K562 (cell line): ENCODE data around the gene APOM. TPM values are rescaled to one million over a fixed set of nuclear protein-coding genes. Genes with fewer than 3 reads are reported as not detected.

Experiments
- BACH1 ChIP-seq: fragments of 200-800 bp; sonication (Bioruptor generic); IDR thresholded peaks from 2 replicates; pipeline ENCODE4 v1.6.1; 2016; ENCODE audit warnings: missing genetic modification characterization, missing compliant biosample characterization
- FOS ChIP-seq: IDR thresholded peaks from 3 replicates; pipeline ENCODE4 v1.6.1; 2011; ENCODE audit not compliant: insufficient read length; ENCODE audit errors: extremely low read depth
- GABPB1 ChIP-seq: sonication (generic); formaldehyde crosslinking; IDR thresholded peaks from 2 replicates; pipeline ENCODE4 v1.8.0; 2022; ENCODE audit warnings: mild to moderate bottlenecking, missing genetic modification reagents
- HIVEP1 ChIP-seq: fragments of 250-450 bp; sonication (Bioruptor Pico); IDR thresholded peaks from 2 replicates; pipeline ENCODE4 v1.4.0; 2020; ENCODE audit warnings: mild to moderate bottlenecking
- KAT8 ChIP-seq: fragments of 450-650 bp; IDR thresholded peaks from 2 replicates; pipeline ENCODE4 v1.6.1; 2016; ENCODE audit warnings: low read depth, mild to moderate bottlenecking
- KDM4B ChIP-seq, 2 experiments: fragments of 450-650 bp in 1 of 2; sonication (generic) in 1 of 2; IDR thresholded peaks; 2 replicates each; pipeline ENCODE4 v1.6.1; 2016 to 2017; ENCODE audit warnings: borderline replicate concordance in 2 of 2, antibody characterized with exemption in 1 of 2, low read depth in 1 of 2, mild to moderate bottlenecking in 1 of 2
- PYGO2 ChIP-seq: fragments of 450-650 bp; IDR thresholded peaks from 2 replicates; pipeline ENCODE4 v1.6.1; 2016; ENCODE audit warnings: mild to moderate bottlenecking, missing genetic modification characterization, moderate library complexity, missing compliant biosample characterization
- RBFOX2 ChIP-seq: fragments of 200-400 bp; formaldehyde crosslinking; IDR thresholded peaks from 2 replicates; pipeline ENCODE4 v1.6.1; 2017; ENCODE audit warnings: low read depth, mild to moderate bottlenecking, low read length, moderate library complexity
- ZBTB8A ChIP-seq: fragments of 450-650 bp; IDR thresholded peaks from 2 replicates; pipeline ENCODE4 v1.6.1; 2018; ENCODE audit warnings: mild to moderate bottlenecking, moderate library complexity; ENCODE audit not compliant: partially characterized antibody
- ZNF124 ChIP-seq: sonication (generic); formaldehyde crosslinking; IDR thresholded peaks from 2 replicates; pipeline ENCODE4 v1.8.1; 2022; ENCODE audit warnings: missing genetic modification reagents
- ZNF589 ChIP-seq: fragments of 200-800 bp; sonication (Bioruptor generic); IDR thresholded peaks from 2 replicates; pipeline ENCODE4 v1.6.1; 2016; ENCODE audit warnings: low read depth, missing genetic modification characterization, missing compliant biosample characterization
- polyA plus RNA-seq, 8 experiments: library from polyadenylated mRNA; depleted of rRNA in 4 of 8; stranded (reverse) in 5 of 8; unstranded in 3 of 8; fragments of >200 nt; fragmentation: Nextera tagmentation in 2 of 8; fragmentation: Illumina TruSeq in 1 of 8; extraction: Ambion mirVana in 2 of 8; extraction: Trizol in 1 of 8; gene quantifications; 2 replicates each; pipeline versions ENCODE4 v1.2.1 to v1.2.3, GENCODE V29; 2011 to 2014; ENCODE audit warnings: inconsistent platforms in 1 of 8, missing spikeins in 1 of 8
- total RNA-seq, 7 experiments: library from RNA; depleted of rRNA in 6 of 7; stranded (reverse); fragments of >200 nt in 6 of 7; fragmentation: Illumina TruSeq in 2 of 7; extraction: Trizol in 2 of 7; gene quantifications; 2 replicates each; pipeline versions ENCODE4 v1.2.1 to v1.2.3, GENCODE V29; 2011 to 2021; ENCODE audit warnings: low replicate concordance in 1 of 7
- TF ChIP-seq, protein P1 (sequence below): sonication (generic); formaldehyde crosslinking; IDR thresholded peaks from 2 replicates; pipeline ENCODE4 v1.8.1; 2023; ENCODE audit warnings: missing genetic modification reagents, mild to moderate bottlenecking, borderline replicate concordance
- TF ChIP-seq, protein P2 (sequence below): fragments of 450-650 bp; formaldehyde crosslinking; IDR thresholded peaks from 2 replicates; pipeline ENCODE4 v1.4.0; 2020; ENCODE audit warnings: mild to moderate bottlenecking, moderate library complexity
- TF ChIP-seq, protein P3 (sequence below), 2 experiments: fragments of 200-800 bp in 1 of 2; sonication (Bioruptor generic) in 1 of 2; sonication (generic) in 1 of 2; formaldehyde crosslinking in 1 of 2; IDR thresholded peaks in 1 of 2; conservative IDR thresholded peaks in 1 of 2; 2 replicates each; pipeline versions ENCODE4 v1.5.0 to v1.6.1; 2016 to 2020; ENCODE audit warnings: missing compliant biosample characterization in 1 of 2, missing genetic modification characterization in 1 of 2, missing genetic modification reagents in 1 of 2

APOM gene
- total and polyA plus RNA-seq, 9 of the 15 experiments (the other 6 are each of a cell fraction or from before 2014, with no cell fraction given): 5.7 to 24.3 (median 10.4) TPM

DNA sequence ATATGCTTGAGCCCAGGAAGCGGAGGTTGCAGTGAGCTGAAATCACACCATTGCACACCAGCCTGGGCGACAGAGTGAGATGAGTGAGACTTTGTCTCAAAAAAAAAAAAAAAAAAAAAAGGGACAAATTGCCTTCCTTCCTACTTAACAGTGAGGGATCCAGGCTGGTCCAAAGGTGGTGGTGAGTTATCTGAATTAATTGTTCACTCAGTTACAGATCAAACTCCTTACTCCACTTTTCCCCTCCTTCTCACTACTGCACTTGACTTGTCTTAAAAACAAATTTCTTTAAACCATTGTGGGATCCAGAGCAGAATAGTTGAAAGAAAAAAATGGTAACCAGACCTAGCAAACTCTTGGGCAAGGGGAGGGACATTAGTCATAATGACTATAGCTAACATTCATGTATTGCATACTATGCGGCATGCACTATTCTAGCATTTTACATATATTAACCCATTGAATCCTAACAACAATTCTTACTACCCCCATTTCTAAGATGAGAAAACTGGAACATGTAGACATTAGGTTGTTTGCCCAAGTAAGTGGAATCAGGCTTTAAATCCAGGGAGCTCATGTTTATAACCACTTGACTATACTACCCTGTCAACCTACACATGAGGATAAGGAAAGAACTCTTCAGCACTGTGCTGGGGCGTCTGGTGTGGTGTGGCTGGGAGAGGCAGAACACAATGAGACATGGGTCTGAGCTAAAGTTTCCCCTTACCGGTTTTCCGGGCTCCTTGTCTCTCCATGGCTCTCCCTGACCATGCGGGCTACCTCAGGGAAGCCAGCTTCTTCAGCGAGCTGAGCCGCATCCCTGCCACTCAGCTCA, 7.6 kb downstream of the APOM start (continued):
- TF ChIP-seq, protein P1, sequence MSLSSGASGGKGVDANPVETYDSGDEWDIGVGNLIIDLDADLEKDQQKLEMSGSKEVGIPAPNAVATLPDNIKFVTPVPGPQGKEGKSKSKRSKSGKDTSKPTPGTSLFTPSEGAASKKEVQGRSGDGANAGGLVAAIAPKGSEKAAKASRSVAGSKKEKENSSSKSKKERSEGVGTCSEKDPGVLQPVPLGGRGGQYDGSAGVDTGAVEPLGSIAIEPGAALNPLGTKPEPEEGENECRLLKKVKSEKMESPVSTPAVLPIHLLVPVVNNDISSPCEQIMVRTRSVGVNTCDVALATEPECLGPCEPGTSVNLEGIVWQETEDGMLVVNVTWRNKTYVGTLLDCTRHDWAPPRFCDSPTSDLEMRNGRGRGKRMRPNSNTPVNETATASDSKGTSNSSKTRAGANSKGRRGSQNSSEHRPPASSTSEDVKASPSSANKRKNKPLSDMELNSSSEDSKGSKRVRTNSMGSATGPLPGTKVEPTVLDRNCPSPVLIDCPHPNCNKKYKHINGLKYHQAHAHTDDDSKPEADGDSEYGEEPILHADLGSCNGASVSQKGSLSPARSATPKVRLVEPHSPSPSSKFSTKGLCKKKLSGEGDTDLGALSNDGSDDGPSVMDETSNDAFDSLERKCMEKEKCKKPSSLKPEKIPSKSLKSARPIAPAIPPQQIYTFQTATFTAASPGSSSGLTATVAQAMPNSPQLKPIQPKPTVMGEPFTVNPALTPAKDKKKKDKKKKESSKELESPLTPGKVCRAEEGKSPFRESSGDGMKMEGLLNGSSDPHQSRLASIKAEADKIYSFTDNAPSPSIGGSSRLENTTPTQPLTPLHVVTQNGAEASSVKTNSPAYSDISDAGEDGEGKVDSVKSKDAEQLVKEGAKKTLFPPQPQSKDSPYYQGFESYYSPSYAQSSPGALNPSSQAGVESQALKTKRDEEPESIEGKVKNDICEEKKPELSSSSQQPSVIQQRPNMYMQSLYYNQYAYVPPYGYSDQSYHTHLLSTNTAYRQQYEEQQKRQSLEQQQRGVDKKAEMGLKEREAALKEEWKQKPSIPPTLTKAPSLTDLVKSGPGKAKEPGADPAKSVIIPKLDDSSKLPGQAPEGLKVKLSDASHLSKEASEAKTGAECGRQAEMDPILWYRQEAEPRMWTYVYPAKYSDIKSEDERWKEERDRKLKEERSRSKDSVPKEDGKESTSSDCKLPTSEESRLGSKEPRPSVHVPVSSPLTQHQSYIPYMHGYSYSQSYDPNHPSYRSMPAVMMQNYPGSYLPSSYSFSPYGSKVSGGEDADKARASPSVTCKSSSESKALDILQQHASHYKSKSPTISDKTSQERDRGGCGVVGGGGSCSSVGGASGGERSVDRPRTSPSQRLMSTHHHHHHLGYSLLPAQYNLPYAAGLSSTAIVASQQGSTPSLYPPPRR (CRISPR knock-in tag): no peak
- TF ChIP-seq ZNF124: no peak
- TF ChIP-seq, protein P2, sequence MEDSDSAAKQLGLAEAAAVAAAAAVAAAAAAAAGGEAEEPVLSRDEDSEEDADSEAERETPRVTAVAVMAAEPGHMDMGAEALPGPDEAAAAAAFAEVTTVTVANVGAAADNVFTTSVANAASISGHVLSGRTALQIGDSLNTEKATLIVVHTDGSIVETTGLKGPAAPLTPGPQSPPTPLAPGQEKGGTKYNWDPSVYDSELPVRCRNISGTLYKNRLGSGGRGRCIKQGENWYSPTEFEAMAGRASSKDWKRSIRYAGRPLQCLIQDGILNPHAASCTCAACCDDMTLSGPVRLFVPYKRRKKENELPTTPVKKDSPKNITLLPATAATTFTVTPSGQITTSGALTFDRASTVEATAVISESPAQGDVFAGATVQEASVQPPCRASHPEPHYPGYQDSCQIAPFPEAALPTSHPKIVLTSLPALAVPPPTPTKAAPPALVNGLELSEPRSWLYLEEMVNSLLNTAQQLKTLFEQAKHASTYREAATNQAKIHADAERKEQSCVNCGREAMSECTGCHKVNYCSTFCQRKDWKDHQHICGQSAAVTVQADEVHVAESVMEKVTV (CRISPR knock-in tag): no peak
- TF ChIP-seq BACH1 (tag): no peak
- TF ChIP-seq HIVEP1 (CRISPR knock-in tag): no peak
- TF ChIP-seq, protein P3, sequence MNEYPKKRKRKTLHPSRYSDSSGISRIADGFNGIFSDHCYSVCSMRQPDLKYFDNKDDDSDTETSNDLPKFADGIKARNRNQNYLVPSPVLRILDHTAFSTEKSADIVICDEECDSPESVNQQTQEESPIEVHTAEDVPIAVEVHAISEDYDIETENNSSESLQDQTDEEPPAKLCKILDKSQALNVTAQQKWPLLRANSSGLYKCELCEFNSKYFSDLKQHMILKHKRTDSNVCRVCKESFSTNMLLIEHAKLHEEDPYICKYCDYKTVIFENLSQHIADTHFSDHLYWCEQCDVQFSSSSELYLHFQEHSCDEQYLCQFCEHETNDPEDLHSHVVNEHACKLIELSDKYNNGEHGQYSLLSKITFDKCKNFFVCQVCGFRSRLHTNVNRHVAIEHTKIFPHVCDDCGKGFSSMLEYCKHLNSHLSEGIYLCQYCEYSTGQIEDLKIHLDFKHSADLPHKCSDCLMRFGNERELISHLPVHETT (CRISPR knock-in tag; conservative IDR thresholded peaks at IDR 0.05 in 1 of 2, IDR thresholded peaks at IDR 0.05 in 1 of 2): no peak
- TF ChIP-seq KDM4B (IDR thresholded peaks at IDR 0.05; ENCODE audit: borderline replicate concordance in 2 of 2, low read depth in 1 of 2): no peak
- TF ChIP-seq ZNF589 (CRISPR knock-in tag): no peak
- no peak for TF ChIP-seq KAT8
- peak; percentile 34; the same call in 1 of the 2 replicates for TF ChIP-seq PYGO2
- TF ChIP-seq GABPB1 (CRISPR knock-in tag): no peak
- TF ChIP-seq RBFOX2: no peak
- no peak for TF ChIP-seq FOS
- TF ChIP-seq ZBTB8A: no peak
